T-helper 1 cell treated with Interleukin-12 subunit alpha and Interleukin-12 subunit beta and Interleukin-4 antibody, amounts not matched to agents 30 μg/mL and 1 μg/mL, for 36 hours (primary cell): Measurements from ENCODE around the gene HTR3C.
"Not testable (repeated sequence)": the region's sequence is repeated elsewhere in the genome, so short reads cannot be mapped to it uniquely, and the experiment has no call there.

Source experiments
- H3K27ac Mint-ChIP-seq: one replicate; pipeline ENCODE4 v1.8.0; 2021; ENCODE audit warnings: mild to moderate bottlenecking, mixed read lengths
- H3K27me3 Mint-ChIP-seq: one replicate; pipeline ENCODE4 v1.8.0; 2021; ENCODE audit warnings: low read depth, mixed read lengths
- H3K36me3 Mint-ChIP-seq: one replicate; pipeline ENCODE4 v1.8.0; 2021; ENCODE audit warnings: low read depth, mixed read lengths
- H3K4me1 Mint-ChIP-seq: one replicate; pipeline ENCODE4 v1.8.0; 2021; ENCODE audit warnings: low read depth, mixed read lengths
- H3K4me3 Mint-ChIP-seq: one replicate; pipeline ENCODE4 v1.8.0; 2021; ENCODE audit warnings: mild to moderate bottlenecking, moderate library complexity, mixed read lengths
- H3K9me3 Mint-ChIP-seq: one replicate; pipeline ENCODE4 v1.8.0; 2021; ENCODE audit warnings: mixed read lengths

Gene HTR3C

GRCh38 chr3:184018424-184018973, 34.3 kb upstream of the HTR3C start:
- H3K27ac Mint-ChIP-seq: peak overlapping the region; percentile 20
- H3K4me1 Mint-ChIP-seq: peaks cover 20% of the 10 kb centered on the region
- H3K27me3 Mint-ChIP-seq: peaks cover 7% of the 10 kb centered on the region
- peaks cover 6% of the 10 kb centered on the region for H3K36me3 Mint-ChIP-seq
- H3K9me3 Mint-ChIP-seq: no peaks in the 10 kb centered on the region
- H3K4me3 Mint-ChIP-seq: peak overlapping the region; percentile 99

- H3K4me3 Mint-ChIP-seq: no peak overlapping the region
- no peaks in the 10 kb centered on the region for H3K9me3 Mint-ChIP-seq
- peaks cover 7% of the 10 kb centered on the region for H3K4me1 Mint-ChIP-seq
- H3K27me3 Mint-ChIP-seq: peaks cover 7% of the 10 kb centered on the region
- no peak overlapping the region for H3K27ac Mint-ChIP-seq
- no peaks in the 10 kb centered on the region for H3K36me3 Mint-ChIP-seq
Measured at GRCh38 chr3:184022323-184022722, 30.5 kb upstream of the HTR3C start.

- not testable (repeated sequence) for H3K9me3 Mint-ChIP-seq, H3K27me3 Mint-ChIP-seq, H3K27ac Mint-ChIP-seq, H3K4me1 Mint-ChIP-seq, H3K4me3 Mint-ChIP-seq, H3K36me3 Mint-ChIP-seq
Measured at GRCh38 chr3:184025256-184025655, 27.6 kb upstream of the HTR3C start.

GRCh38 chr3:184028275-184028890, 24.5 kb upstream of the HTR3C start:
- not testable (repeated sequence) for H3K4me3 Mint-ChIP-seq, H3K36me3 Mint-ChIP-seq, H3K9me3 Mint-ChIP-seq, H3K4me1 Mint-ChIP-seq, H3K27me3 Mint-ChIP-seq, H3K27ac Mint-ChIP-seq

GRCh38 chr3:184029443-184029842, 23.4 kb upstream of the HTR3C start:
- Mint-ChIP-seq H3K27ac (no peak overlapping the region), H3K4me3 (no peak overlapping the region), H3K36me3 (no peaks in the 10 kb centered on the region), H3K27me3 (peaks cover 7% of the 10 kb centered on the region), H3K4me1 (no peaks in the 10 kb centered on the region), H3K9me3 (no peaks in the 10 kb centered on the region)

GRCh38 chr3:184030536-184030935, 22.3 kb upstream of the HTR3C start:
- H3K27ac Mint-ChIP-seq: no peak overlapping the region

GRCh38 chr3:184031187-184031792, 21.6 kb upstream of the HTR3C start, which contains the start of gene HTR3D:
HTR3D (plus strand) TSS chr3:184031742; CDS start chr3:184031742, 0 bp downstream.
- Mint-ChIP-seq H3K9me3 (no peaks in the 10 kb centered on the region), H3K27ac (no peak within 1 kb of the TSS), H3K27me3 (peaks cover 7% of the 10 kb centered on the region), H3K36me3 (no peaks in the 10 kb centered on the region), H3K4me3 (no peak within 1 kb of the TSS), H3K4me1 (no peaks in the 10 kb centered on the region)

More at GRCh38 chr3:184030536-184030935, 22.3 kb upstream of the HTR3C start:
- Mint-ChIP-seq H3K36me3 (no peaks in the 10 kb centered on the region), H3K4me3 (no peak overlapping the region), H3K9me3 (no peaks in the 10 kb centered on the region), H3K4me1 (no peaks in the 10 kb centered on the region), H3K27me3 (peaks cover 7% of the 10 kb centered on the region)

GRCh38 chr3:184037816-184038215, 15.0 kb upstream of the HTR3C start:
- peaks cover 3% of the 10 kb centered on the region for H3K27me3 Mint-ChIP-seq
- H3K9me3 Mint-ChIP-seq: no peaks in the 10 kb centered on the region
- no peak overlapping the region for H3K27ac Mint-ChIP-seq
- H3K4me1 Mint-ChIP-seq: no peaks in the 10 kb centered on the region
- no peaks in the 10 kb centered on the region for H3K36me3 Mint-ChIP-seq
- H3K4me3 Mint-ChIP-seq: no peak overlapping the region

GRCh38 chr3:184038307-184038706, 14.5 kb upstream of the HTR3C start:
- H3K27me3 Mint-ChIP-seq, H3K9me3 Mint-ChIP-seq, H3K4me1 Mint-ChIP-seq, H3K27ac Mint-ChIP-seq, H3K4me3 Mint-ChIP-seq, H3K36me3 Mint-ChIP-seq: not testable (repeated sequence)

GRCh38 chr3:184039414-184039813, 13.4 kb upstream of the HTR3C start:
- Mint-ChIP-seq H3K27me3 (no peaks in the 10 kb centered on the region), H3K4me3 (no peak overlapping the region), H3K27ac (no peak overlapping the region), H3K9me3 (no peaks in the 10 kb centered on the region), H3K4me1 (no peaks in the 10 kb centered on the region), H3K36me3 (no peaks in the 10 kb centered on the region)

- no peaks in the 10 kb centered on the region for H3K4me1 Mint-ChIP-seq
- no peak overlapping the region for H3K4me3 Mint-ChIP-seq
- no peaks in the 10 kb centered on the region for H3K36me3 Mint-ChIP-seq
- H3K27me3 Mint-ChIP-seq: no peaks in the 10 kb centered on the region
- no peak overlapping the region for H3K27ac Mint-ChIP-seq
- H3K9me3 Mint-ChIP-seq: no peaks in the 10 kb centered on the region
Measured at GRCh38 chr3:184040010-184040409, 12.8 kb upstream of the HTR3C start.

GRCh38 chr3:184042617-184043016, 10.2 kb upstream of the HTR3C start:
- no peaks in the 10 kb centered on the region for H3K9me3 Mint-ChIP-seq
- H3K27ac Mint-ChIP-seq: no peak overlapping the region
- no peaks in the 10 kb centered on the region for H3K36me3 Mint-ChIP-seq
- no peaks in the 10 kb centered on the region for H3K4me1 Mint-ChIP-seq
- H3K4me3 Mint-ChIP-seq: no peak overlapping the region
- H3K27me3 Mint-ChIP-seq: no peaks in the 10 kb centered on the region

- H3K9me3 Mint-ChIP-seq: no peaks in the 10 kb centered on the region
- H3K4me3 Mint-ChIP-seq: no peak overlapping the region
- no peaks in the 10 kb centered on the region for H3K27me3 Mint-ChIP-seq
- no peak overlapping the region for H3K27ac Mint-ChIP-seq
- no peaks in the 10 kb centered on the region for H3K36me3 Mint-ChIP-seq
- H3K4me1 Mint-ChIP-seq: no peaks in the 10 kb centered on the region
Measured at GRCh38 chr3:184045995-184046394, 6.9 kb upstream of the HTR3C start.

- Mint-ChIP-seq H3K4me3 (no peak overlapping the region), H3K4me1 (no peaks in the 10 kb centered on the region), H3K9me3 (no peaks in the 10 kb centered on the region), H3K36me3 (no peaks in the 10 kb centered on the region), H3K27me3 (peaks cover 3% of the 10 kb centered on the region), H3K27ac (no peak overlapping the region)
Measured at GRCh38 chr3:184050217-184050847, 2.5 kb upstream of the HTR3C start.

GRCh38 chr3:184058029-184058428, 5.2 kb downstream of the HTR3C start:
- H3K36me3 Mint-ChIP-seq: no peaks in the 10 kb centered on the region
- H3K4me1 Mint-ChIP-seq: no peaks in the 10 kb centered on the region
- H3K27ac Mint-ChIP-seq: no peak overlapping the region
- no peaks in the 10 kb centered on the region for H3K9me3 Mint-ChIP-seq
- H3K27me3 Mint-ChIP-seq: peaks cover 9% of the 10 kb centered on the region
- H3K4me3 Mint-ChIP-seq: no peak overlapping the region
